Bronchial epithelial cell (primary cell): ENCODE results near the gene DYNC2H1. TPM values are rescaled to one million over a fixed set of nuclear protein-coding genes. Genes with fewer than 3 reads are reported as not detected.

Experiments used
- DNase-seq: peaks from one replicate; pipeline ENCODE4 v3.0.0-alpha.2; 2010; ENCODE audit warnings: low read depth
- FAIRE-seq: peaks from 2 replicates; lab custom pipeline; 2011; peaks lifted over from hg19 to GRCh38; lab: Jason Lieb, UNC
- H3K27me3 ChIP-seq: 2 replicates; pipeline ENCODE4 v1.5.1; 2011; ENCODE audit warnings: low read length; ENCODE audit not compliant: control insufficient read depth, insufficient read depth
- H3K36me3 ChIP-seq: 2 replicates; pipeline ENCODE4 v1.5.1; 2011; ENCODE audit warnings: low read length; ENCODE audit not compliant: control insufficient read depth, insufficient read depth
- H3K4me3 ChIP-seq: 2 replicates; pipeline ENCODE4 v1.5.1; 2011; ENCODE audit warnings: mild to moderate bottlenecking, low read depth, low read length, control low read depth
- total RNA-seq: library from RNA; depleted of rRNA; stranded (reverse); fragments of >200 nt; gene quantifications from 2 replicates; pipeline ENCODE4 v1.2.1, GENCODE V29; 2014
- TF ChIP-seq, protein P1 (sequence below): IDR thresholded peaks from 2 replicates; pipeline ENCODE4 v1.5.1; 2011; ENCODE audit warnings: mild to moderate bottlenecking, moderate library complexity, low read length, control low read depth, inconsistent platforms; ENCODE audit not compliant: insufficient read depth, severe bottlenecking

DYNC2H1 gene
- total RNA-seq, 1 donor from 2014 or later, result 11.6 TPM

DNA sequence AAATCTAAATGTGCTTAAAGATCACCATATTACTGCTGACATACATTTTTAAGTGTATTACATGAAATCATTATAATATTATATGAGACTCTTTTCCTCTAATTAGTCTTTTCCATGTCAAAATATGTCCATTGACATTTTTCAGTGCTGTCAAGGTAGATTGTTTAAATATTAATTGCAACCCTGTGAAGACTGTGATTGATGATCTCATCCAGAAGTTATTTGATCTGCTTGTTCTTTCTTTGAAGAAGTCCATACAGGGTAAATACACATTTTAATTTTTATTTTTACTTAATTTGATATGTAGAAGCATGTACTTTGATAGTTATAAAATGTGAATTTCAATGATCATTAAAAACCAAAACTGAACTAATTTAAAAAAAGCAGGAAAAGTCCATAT lies 38.4 kb downstream of the DYNC2H1 start:
- peaks cover 3% of the 10 kb centered on the region for H3K36me3 ChIP-seq
- FAIRE-seq (no peak), DNase-seq (peak; percentile 22)
- TF ChIP-seq, protein P1, sequence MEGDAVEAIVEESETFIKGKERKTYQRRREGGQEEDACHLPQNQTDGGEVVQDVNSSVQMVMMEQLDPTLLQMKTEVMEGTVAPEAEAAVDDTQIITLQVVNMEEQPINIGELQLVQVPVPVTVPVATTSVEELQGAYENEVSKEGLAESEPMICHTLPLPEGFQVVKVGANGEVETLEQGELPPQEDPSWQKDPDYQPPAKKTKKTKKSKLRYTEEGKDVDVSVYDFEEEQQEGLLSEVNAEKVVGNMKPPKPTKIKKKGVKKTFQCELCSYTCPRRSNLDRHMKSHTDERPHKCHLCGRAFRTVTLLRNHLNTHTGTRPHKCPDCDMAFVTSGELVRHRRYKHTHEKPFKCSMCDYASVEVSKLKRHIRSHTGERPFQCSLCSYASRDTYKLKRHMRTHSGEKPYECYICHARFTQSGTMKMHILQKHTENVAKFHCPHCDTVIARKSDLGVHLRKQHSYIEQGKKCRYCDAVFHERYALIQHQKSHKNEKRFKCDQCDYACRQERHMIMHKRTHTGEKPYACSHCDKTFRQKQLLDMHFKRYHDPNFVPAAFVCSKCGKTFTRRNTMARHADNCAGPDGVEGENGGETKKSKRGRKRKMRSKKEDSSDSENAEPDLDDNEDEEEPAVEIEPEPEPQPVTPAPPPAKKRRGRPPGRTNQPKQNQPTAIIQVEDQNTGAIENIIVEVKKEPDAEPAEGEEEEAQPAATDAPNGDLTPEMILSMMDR, result no peak
- H3K27me3 ChIP-seq, result no peaks in the 10 kb centered on the region
- no peak overlapping the region for H3K4me3 ChIP-seq

DNA sequence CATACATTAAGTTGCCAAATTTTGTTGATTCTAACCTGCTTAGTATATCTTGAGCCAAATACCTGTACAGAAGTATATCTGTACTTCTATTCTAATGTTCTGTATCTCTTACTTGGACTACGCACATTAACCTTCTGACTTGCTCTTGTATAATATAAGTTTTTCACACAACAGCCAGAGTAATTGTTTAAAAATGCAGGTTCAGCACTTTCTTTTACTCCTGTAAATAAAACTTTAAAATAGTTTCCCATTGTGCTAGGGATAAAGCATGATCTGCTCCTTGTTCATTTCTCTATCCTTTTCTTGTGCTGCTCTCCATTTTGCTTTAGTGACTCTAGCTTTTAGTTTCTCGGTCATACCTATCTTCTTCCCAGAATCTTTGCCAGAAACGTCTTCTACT lies 48.3 kb downstream of the DYNC2H1 start:
- no peak for FAIRE-seq
- Histone ChIP-seq H3K27me3 (no peaks in the 10 kb centered on the region), H3K4me3 (no peak overlapping the region), H3K36me3 (no peaks in the 10 kb centered on the region)
- DNase-seq, result no peak
- TF ChIP-seq, protein P1, result no peak

DNA sequence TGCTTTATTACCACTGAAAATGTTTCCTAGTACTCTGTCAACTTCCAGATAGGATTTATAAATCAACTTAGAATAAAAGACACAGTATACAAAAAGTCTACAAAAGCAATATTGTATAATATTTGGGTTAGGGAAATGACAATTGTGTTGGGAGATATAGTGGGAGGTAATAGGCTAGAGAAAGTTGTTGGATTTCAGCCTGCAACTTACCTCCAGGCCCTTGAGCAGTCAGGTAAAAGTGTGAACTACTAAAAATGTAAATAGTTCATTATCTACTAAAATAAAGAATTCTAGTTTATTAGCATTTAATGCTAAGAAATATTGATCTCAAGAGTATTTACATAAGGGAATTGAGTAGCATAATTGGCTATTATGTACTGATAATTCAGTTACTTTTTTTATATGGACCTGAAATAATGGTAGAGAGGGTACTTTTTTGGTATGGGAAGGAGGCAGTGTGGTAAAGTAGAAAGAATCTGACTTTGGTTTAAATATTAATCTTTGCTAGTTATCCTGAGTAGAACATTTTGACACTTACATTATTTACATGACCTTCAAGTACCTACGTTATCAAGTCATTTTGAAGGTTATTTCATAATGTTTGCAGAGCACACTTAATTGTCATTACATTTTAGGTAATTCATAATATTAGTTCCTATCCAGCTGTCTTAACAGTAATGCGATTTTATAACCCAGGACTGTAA lies 55.0 kb downstream of the DYNC2H1 start:
- Histone ChIP-seq H3K4me3 (no peak overlapping the region), H3K36me3 (peaks cover 1% of the 10 kb centered on the region), H3K27me3 (no peaks in the 10 kb centered on the region)
- FAIRE-seq (no peak), DNase-seq (no peak)
- TF ChIP-seq, protein P1, result no peak

DNA sequence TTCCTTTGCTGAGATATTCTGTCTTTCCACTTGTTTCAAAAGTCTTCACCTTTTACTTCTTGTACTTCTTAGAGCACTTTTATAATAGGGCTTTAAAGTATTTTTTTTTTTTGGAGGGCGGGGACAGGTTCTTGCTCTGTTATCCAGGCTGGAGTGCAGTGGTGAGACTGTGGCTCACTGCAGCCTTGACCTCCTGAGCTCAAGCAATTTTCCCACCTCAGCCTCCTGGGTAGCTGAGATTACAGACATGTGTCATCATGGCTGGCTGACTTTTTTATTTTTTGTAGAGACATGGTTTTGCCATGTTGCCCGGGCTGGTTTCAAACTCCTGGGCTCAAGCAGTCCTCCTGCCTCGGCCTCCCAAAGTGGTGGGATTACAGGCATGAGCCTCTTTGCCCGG lies 57.9 kb downstream of the DYNC2H1 start:
- Histone ChIP-seq H3K36me3 (peaks cover 1% of the 10 kb centered on the region), H3K4me3 (no peak overlapping the region), H3K27me3 (no peaks in the 10 kb centered on the region)
- TF ChIP-seq, protein P1, result no peak
- no peak for DNase-seq
- FAIRE-seq, result no peak

DNA sequence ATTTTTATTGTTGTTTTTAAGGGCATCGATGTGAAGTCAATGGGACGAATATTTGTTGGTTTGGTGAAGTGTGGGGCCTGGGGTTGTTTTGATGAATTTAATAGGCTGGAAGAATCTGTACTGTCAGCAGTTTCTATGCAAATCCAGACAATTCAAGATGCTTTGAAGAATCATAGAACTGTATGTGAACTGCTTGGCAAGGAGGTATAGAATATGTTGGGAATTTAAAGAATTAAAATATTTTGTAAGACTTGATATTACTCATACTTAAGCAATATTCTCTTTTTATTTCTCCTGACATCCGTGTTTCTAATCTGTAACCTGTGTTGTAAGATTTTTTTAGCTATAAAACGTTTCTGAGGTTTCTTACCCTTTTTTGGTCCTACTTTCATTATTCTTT lies 61.6 kb downstream of the DYNC2H1 start:
- no peak overlapping the region for H3K4me3 ChIP-seq
- peak; percentile 4 for DNase-seq
- no peaks in the 10 kb centered on the region for H3K27me3 ChIP-seq
- TF ChIP-seq, protein P1, result no peak
- no peak for FAIRE-seq
- H3K36me3 ChIP-seq, result no peaks in the 10 kb centered on the region
